HG03565 (cell line): ENCODE results near the gene TMEM87A.
"Not testable (repeated sequence)": the region's sequence is repeated elsewhere in the genome, so short reads cannot be mapped to it uniquely, and the experiment has no call there.

Source experiments
- ATAC-seq: cut with Tn5 transposase; IDR thresholded peaks from one replicate; pipeline ENCODE4 v1.9.1; 2021; ENCODE audit warnings: mild to moderate bottlenecking, moderate library complexity; ENCODE audit not compliant: unreplicated experiment

Gene TMEM87A

DNA sequence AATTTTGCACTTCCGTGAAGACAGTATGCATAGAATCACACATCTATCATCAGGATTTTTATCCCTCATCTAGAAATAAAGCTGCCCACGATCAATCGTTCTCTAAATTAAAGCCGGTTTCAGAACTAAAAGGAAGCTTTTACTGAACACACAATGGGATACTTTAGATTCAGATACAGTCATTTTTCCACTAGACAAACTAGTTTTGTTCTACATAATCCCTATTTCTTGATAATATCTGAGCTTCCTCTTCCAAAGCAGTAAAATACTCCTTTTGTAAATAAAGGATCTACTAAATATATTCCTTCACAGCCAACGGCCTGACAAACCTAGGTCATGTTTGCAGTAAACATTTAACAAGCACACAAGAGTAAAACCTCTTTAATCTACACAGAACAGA, 2.2 kb downstream of the TMEM87A start:
- ATAC-seq: no peak

DNA sequence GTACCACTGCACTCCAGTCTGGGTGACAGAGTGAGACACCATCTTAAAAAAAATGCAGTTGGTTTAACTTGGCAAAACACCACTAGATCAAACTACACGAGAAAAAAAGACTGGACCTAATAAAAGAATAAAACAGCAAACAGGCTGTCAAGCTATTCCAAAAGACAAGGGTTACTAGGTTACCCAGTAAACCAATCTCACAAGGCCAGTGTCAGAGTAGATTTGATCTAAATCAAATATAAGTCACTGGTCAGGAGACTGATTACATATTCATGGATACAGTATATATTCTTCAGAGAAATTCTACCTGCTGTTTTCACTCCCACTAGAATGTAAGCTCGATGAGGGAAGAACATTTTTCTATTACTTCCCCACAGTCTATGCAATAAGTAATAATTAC, 2.7 kb downstream of the TMEM87A start:
- ATAC-seq: no peak

DNA sequence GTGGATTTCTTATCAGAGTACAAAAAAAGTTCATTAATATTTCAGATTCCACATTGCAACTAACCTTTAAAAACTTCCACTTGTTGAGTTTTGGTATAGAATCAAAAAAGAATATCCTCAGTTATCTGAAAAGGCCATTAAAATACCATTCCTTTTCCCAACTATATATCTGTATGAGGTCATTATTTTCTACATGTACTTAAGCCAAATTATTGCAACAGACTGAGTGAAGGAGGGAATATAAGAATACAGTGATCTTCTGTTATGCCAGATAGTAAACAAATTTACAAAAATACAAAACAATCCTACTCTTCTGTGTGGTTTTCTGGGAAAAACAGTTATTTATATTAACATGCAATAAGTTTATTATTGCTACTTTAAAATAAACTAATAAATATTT, 5.9 kb downstream of the TMEM87A start:
- no peak for ATAC-seq

DNA sequence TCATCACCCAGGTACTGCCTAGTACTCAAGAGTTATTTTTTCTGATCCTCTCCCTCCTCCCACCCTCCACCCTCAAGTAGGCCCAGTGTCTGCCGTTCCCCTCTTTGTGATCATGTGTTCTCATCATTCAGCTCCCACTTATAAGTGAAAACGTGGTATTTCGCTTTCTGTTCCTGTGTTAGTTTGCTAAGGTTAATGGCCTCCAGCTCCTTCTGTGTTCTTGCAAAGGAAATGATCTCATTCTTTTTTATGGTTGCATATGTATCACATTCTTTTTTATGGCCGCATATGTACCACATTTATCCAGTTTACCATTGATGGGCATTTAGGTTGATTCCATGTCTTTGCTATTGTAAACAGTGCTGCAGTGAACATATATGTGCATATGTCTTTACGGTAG, 8.4 kb downstream of the TMEM87A start:
- no peak for ATAC-seq

DNA sequence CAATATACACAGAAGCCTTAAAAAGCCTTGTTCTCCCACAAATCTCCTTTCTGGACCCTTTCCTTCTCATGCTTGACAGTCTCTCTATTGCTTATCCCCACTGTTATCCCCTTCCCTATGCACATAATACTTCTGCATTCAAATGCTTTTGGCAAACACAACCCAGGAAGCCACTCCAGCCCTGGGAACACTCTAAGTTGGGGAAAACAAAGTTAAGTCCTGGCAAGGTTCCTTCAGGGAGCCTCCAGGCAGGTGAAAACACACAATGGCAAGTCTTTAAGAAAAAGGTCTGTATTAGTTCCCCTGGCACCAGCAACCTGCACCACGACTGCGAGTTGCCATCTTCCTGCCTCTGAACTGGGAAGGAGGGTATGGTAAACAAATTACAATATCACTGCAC, 19.9 kb downstream of the TMEM87A start:
- ATAC-seq: no peak

DNA sequence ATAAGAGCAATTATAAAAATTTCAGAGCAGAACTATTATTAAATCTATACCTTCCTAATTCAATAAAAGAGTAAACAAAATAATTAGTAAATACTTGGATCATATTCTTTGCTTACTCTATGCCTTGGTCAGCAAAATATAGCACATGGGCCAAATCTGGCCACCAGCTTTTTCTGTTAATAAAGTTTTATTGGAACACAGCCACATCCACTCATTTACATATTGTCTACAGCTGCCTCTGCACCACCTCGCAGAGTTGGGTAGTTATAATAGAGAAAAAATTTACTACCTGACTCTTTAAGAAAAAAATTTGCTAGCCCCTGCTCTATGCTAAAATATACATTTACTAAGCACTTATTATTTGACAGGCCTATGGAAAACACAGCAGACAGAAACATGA, 32.4 kb downstream of the TMEM87A start:
- ATAC-seq: no peak

DNA sequence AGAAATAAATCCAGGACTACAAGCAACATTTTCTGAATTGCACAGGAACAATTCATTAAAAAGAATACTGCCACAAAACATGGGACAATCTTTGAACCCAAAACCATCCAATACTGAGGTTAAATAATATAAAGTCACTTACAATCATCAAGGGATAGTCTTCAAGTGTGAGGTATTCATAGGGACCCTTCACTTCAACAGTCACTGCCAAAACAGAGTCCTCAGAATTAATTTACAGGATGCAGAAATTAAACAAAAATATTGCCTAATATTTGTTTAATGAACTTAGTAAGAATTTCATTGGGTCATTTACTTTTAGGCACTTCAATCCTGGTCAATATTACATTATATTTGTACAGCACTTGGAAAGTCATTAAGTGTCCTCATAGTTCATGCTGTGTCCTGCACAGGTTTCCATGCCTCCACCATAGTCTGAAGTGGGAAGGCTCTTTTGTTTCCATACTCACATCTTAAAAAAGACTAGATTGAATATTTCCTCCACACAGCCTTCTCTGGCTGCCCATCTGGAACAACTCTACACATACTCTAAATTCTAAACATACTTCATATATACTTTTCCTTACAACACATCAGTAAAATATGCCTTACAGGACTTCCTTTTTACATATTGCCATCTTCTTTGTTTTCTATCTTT, 33.6 kb downstream of the TMEM87A start:
- no peak for ATAC-seq

DNA sequence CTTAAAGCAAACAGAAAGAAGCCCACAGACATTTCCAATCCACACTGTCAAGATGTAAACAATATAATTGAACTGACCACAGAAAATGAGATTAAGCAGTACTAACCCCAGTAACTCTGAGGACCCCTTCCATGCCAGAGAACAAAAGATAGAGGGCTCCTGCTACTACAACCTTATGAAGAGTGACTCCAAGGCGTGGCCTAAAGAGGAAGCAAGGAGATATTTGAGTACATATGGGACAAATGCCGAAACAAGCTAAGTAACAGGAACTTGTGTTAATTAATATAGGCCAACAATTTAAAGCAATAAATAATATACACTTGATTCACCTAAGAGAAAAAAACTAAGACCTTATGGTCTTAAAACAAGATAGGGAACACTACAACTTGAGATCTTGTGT, 40.1 kb downstream of the TMEM87A start:
- ATAC-seq: no peak

DNA sequence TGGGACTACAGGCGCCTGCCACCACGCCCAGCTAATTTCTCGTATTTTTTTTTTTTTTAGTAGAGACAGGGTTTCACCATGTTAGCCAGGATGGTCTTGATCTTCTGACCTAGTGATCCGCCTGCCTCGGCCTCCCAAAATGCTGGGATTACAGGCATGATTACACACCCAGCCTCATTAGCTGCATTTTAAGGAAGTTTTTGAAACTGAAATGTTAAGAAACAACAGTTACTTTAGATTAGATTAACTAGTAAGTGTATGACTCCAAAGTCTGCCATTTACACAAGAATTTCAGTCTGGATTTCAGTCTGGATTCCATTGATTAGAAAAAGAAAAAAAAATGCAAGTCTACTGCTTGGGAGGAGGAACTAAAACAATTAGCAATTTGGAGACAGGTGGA, 40.6 kb downstream of the TMEM87A start:
- ATAC-seq: no peak

DNA sequence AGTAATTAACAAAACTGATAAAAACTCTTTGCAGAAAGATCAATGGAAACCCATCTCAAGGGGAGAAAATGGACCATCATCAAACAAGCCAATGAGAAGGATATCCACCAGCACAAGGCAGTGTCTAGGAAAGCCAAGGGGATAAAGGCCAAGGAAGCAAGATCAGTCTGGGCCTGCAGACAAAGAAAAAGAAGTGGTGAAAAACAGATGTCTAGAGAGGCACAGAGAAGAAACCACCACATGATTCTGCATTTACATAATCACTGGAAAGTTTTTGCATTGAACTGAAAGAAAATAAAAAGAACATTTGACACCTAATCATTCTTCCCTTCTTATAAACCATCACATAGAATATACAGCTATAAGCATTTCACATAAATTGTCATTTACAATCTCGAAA, 42.1 kb downstream of the TMEM87A start:
- no peak for ATAC-seq

DNA sequence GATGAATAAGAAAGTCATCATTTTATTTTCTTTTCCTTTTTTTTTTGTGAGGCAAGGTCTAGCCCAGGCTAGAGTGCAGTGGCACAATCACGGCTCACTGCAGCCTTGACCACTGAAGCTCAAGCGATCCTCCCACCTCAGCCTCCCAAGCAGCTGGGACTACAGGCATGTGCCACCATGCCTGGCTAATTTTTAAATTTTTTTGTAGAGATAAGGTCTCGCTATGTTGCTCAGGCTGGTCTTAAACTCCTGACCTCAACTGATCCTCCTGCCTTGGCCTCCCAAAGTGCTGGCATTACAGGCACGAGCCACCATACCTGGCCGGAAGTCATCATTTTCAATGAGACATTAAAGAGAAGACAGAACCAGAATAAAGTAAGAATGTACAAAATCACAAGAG, 44.3 kb downstream of the TMEM87A start:
- not testable (repeated sequence) for ATAC-seq

DNA sequence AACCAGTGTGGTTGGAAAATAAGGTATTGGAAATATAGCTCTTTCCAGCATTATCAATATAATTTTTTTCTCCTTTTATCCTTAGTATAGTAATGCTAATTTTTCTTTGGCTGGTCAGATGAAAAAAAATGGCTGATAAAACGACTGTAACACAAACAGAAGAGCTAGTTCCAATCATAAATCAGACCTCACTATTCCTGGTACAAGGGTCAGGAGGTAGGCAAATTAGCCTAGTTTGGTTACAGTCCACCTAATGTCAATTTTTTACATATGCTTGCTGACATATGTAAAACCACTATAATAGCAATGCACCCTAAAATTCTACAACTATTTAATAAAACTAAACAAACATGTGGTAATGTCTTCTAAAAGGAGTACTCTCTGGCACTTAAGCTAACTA, 45.2 kb downstream of the TMEM87A start:
- no peak for ATAC-seq

DNA sequence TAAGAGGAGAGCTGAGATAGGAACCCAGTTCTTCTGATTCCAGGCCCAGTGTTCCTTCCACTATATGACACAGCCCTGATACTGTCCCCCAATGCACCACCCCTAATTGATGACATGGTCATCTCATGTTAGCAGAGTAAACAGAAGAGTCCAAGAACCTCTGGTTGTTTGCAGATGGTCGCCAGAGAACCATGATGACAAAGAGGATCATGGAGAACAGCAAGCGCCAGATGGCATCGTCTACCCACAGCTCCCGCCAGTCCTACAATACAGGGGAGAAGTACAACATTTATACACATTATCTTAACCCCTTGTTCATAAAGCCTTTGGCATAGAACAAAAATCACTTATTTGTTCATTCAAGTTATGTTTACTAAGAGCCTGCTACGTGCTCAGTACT, 46.6 kb downstream of the TMEM87A start:
- ATAC-seq: no peak

DNA sequence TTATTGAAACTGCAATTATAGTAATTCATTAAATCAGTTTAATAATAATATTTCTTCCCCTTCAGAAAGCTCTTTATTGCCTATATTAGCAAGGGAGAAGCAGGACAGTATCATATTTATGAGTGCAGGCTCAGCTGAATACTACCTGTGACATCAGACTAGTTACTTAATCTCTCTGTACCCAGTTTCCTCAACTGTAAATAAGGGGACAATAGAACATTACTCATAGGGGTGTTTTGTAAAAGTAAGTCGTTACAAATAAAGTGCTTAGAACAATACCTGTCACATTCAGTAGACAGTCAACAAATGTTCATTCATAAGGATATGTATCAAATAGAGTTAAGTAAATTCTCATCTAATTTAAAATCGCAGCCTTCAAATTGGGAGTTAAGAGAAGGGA, 53.0 kb downstream of the TMEM87A start:
- ATAC-seq: no peak

DNA sequence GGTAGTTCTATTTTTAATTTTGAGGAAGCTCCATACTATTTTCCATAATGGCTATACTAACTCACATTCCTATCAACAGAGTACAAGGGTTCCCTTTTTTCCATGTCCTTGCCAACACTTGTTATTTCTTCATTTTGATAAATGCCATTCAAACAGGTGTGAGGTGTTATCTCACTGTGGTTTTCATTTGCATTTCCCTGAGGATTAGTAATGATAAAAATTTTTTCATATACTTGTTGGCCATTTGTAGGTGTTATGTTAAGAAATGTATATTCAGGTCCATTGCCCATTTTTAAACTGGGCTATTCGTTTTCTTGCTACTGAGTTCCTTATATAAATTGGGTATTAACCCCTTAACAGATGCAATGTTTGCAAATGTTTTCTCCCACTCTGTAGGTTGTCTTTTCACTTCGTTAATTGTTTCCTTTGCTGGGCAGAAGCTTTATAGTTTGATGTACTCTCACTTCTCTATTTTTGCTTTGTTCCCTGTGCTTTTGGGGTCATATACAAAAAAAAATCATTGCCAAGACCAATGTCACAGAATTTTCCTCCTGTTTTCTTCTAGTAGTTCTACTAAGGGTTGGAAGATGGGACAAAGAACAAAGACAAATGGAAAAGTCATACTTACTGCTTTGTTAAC, 54.2 kb downstream of the TMEM87A start:
- no peak for ATAC-seq

DNA sequence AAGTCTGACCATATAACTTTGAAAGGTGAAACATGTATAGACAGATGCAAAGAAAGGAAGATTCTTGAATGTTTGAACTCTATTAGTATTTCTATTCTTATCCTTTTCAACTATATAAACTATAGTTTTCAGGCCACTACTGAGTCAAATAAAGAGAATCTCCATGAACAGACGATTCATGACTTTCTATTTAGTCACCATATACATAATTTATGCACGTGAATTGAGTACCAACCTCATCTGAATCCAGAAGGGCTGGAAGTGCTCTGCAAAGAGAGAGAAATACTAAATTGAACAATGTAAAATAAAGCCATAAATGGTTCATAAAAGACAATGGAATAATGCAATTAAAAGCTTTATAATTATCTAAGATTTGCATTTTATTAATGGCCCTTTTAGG, 55.7 kb downstream of the TMEM87A start:
- ATAC-seq: no peak

DNA sequence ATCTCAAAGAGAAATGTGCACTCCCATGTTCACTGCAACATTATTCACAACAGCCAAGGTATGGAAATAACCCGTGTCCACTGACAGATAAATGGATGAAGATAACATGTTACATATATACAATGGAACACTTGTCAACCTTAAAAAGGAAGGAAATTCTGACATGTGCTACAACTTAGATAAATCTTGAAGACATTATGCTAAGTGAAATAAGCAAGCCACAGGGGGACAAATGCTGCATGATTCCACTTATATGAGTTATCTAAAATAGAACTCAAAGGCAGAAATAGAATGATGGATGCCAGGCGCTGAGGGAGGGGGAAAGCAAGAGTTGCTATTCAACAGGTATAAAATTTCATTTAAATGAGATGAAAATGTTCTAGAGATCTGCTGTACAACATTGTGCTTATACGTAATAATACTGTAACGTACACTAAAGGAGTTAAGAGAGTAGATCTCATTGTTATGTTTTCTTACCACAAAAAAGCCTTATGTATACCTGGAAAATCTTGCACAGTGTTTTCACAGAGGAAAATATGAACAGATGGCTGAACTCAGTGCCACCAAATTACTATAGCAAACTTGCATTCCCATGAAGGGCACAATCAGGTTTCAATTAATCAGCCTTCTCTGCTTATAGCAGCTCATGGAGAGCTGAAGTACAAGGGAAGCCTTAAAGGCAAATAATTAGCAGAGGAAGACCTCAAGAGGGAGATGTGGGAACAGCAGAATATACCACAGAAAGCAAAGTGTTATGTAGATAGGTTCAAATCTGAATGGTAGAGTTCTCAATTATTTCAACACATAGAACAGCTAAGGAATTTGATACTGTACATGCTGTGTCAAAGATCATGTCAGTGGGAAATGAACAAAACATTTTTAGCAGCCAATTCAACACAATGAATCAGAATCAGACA, 57.1 kb downstream of the TMEM87A start:
- ATAC-seq: no peak

DNA sequence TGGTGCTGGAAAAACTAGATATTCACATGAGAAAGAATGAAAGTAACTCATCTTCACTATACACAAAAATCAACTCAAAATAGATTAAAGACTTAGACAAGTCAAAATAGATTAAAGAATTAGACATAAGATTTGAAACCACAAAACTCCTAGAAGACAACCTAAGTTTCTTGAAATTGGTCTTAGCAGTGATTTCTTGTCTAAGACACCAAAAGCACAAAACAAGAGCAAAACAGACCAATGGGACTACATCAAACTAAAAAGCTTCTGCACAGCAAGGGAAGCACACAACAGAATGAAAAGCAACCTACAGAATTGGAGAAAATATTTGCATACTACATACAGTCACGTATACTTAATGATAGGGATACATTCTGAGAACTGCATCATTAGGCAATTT, 58.6 kb downstream of the TMEM87A start:
- ATAC-seq: no peak

DNA sequence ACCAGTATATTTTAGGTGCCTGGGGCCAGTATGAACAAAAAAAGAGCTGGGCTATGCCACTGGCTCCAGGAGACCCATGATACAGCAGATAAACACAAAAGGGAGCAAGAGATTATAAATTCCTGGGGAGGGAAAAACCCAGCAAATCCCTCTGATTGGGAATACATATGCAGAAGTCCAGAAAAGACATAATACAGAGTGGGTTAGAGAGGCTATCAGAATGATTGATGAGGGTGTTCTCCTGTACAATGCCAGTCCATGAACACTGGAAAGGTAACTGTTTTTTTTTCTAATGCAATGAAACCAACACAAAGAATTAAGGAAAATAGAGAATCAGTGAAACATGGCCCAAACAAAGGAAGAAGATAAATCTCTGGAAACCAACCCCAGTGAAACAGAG, 59.7 kb downstream of the TMEM87A start:
- no peak for ATAC-seq

DNA sequence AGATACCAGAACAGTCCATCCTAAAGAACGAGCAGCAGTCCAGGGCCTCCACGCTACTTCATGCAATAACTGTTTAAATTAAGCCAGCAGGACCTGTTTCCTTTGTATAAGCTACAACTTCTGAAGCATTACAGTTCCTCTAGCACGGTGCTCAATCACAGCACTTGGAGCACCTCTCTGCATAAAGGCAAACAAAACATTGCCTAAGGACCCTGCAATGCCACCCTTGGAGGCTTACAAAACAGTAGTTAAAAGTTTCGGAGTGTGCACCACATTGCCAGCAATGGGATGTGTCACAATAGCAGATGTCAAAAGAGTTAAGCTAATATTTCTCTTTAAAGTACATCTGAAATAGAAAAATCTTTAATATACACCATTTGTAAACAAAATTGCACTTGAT, 62.5 kb downstream of the TMEM87A start:
- no peak for ATAC-seq

DNA sequence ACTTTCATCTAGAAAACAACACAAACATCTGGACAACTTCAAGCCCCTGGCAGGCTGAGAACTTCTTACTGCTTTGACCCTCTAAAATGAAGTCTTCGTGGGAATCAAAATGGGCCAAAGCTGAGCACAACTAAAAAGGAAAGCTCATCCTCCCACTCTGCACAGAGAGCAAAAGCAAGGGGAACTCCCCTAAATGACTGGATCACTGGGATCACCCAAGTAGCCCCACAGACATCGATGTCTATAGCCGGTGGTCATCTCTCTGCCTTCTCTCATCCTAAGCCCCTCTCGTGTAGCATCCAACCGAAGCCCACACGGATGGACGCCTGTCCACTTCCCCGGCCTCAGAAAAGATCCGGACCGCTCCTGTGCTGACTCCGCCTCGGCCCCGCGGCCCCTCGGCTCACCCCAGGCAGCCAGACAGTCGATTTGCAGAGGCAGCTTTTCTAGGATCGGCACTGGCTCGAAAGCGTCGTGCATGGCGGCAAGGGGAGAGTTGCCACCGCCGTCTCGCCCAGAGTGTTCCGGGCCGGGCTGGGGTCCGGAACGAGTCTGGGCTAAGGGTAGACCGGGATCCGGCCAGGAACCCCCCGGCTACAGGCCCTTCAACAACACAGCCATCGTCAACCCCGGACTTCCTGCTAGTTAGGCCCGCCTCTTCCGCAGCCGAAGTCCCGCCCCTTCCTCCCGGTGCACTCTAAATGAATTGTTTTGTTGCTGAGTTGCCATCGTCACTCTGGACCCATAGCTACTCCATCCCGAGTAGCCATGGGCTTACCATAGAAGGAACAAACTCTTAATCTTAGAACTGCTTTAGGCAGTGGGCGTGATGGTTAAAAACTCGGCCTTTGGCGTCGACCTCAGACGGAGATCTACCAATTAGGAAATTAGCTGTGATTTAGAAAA, 65.3 kb downstream of the TMEM87A start, which contains the start of gene VPS39:
Gene VPS39, minus strand, starts transcription at position 631 of the 906 bp plus-strand sequence. Its CDS starts 151 bp downstream, at position 480.
- peak; percentile 80 for ATAC-seq
